Neuron (in vitro differentiated cells): ENCODE data around the gene BAAT.
"Not testable (repeated sequence)": the region's sequence is repeated elsewhere in the genome, so short reads cannot be mapped to it uniquely, and the experiment has no call there.

Source experiments
- H2AFZ ChIP-seq: one replicate; pipeline ENCODE4 v1.6.1; 2013; ENCODE audit warnings: low read depth, mild to moderate bottlenecking, inconsistent platforms, low read length, moderate library complexity
- H3K27me3 ChIP-seq: one replicate; pipeline ENCODE4 v1.6.1; 2013; ENCODE audit warnings: low read length; ENCODE audit not compliant: insufficient read depth
- H3K36me3 ChIP-seq: one replicate; pipeline ENCODE4 v1.6.1; 2013; ENCODE audit warnings: low read length; ENCODE audit not compliant: insufficient read depth
- H3K4me1 ChIP-seq: one replicate; pipeline ENCODE4 v1.6.1; 2013; ENCODE audit warnings: low read length; ENCODE audit not compliant: insufficient read depth
- H3K4me3 ChIP-seq: 2 replicates; pipeline ENCODE4 v1.5.1; 2013; ENCODE audit warnings: mild to moderate bottlenecking, low read length, moderate library complexity
- H3K9me3 ChIP-seq: one replicate; pipeline ENCODE4 v1.6.1; 2013; ENCODE audit warnings: low read length

Gene BAAT

DNA sequence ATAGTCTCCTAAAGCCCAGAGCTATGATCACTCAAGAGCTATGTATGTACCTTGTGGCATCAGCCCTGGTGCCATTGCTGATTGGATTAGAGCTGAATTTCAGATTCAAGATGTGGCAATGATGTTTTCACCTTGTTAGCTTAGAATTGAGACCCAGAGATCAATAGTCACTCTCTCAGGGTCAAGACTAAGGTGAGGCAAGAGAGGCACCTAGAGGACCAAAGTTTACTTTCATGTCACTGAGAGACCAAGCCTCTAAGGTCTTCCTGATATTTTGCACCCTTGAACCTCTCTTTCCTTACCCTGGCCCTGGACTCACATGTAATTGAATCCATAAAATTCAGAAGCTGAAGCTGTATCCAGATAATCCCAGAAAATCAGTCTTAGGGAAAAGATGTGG lies 42.8 kb downstream of the BAAT start:
- Histone ChIP-seq H3K4me3 (no peak overlapping the region), H3K9me3 (no peaks in the 10 kb centered on the region), H3K36me3 (no peaks in the 10 kb centered on the region), H2AFZ (no peak overlapping the region), H3K4me1 (no peaks in the 10 kb centered on the region), H3K27me3 (no peaks in the 10 kb centered on the region)

DNA sequence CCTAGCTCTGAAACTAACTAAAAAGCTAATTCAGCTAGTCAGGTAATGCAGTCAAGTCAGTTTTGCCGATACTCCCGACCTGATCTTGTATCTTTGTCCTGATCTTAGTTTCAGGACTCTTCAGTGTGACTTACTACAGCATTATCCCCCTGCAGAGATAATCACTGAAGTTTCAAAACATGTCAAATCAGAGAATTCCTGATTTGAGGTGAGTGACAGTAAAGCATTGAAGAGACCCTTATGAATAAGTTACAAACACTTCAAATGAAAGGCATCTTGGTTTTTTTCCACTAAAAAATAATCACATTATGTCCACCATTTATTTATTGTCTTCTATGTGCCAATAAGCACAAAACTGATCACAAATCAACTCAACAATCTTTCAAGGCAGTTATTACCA lies 47.6 kb downstream of the BAAT start:
- Histone ChIP-seq H3K9me3 (no peaks in the 10 kb centered on the region), H3K4me1 (no peaks in the 10 kb centered on the region), H3K36me3 (no peaks in the 10 kb centered on the region), H3K27me3 (no peaks in the 10 kb centered on the region), H3K4me3 (no peak overlapping the region), H2AFZ (no peak overlapping the region)

GRCh38 chr9:101336091-101336490 lies 48.7 kb downstream of the BAAT start:
- Histone ChIP-seq H3K4me1 (no peaks in the 10 kb centered on the region), H2AFZ (no peak overlapping the region), H3K9me3 (no peaks in the 10 kb centered on the region), H3K4me3 (no peak overlapping the region), H3K36me3 (no peaks in the 10 kb centered on the region), H3K27me3 (no peaks in the 10 kb centered on the region)

DNA sequence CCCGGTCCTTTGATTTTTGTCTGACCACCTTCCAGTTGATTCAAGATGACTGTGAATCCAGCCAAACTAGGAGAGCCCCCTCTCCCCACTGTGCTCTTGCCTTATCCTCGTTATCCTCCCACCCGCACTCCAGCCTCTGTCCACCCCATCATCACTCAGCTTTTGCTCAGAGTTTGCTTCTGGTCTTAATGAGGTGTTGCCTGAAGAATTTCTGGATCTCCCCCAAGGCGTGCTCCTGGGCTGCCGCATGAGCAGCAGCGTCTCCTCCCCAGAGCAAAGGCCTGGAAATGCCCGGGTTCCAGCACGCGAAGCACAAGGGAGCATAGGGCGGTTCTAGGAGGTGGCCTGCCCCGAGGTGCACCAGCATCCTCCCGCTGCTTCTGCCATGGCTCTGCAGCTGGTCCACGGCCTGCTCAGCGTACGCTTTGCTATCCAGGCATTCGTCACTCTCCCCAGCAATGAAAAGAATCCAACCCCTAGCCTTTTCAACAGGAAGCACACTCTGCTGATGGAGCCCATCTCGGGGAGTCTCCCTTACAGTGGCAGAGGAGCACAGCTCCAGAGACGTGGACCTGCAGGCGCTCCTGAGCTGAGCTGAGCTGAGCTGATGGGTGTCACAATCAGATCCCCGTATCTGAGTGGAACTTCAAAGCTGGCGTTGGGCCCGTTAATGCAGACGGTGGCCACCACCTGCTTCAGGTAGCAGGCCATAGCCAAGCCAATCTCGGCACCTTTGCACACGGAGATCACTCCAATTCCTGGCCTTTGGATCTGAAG lies 50.7 kb downstream of the BAAT start:
- H3K4me1 ChIP-seq, result no peaks in the 10 kb centered on the region
- no peaks in the 10 kb centered on the region for H3K9me3 ChIP-seq
- peaks cover 5% of the 10 kb centered on the region for H3K27me3 ChIP-seq
- no peaks in the 10 kb centered on the region for H3K36me3 ChIP-seq
- H3K4me3 ChIP-seq, result no peak overlapping the region
- no peak overlapping the region for H2AFZ ChIP-seq

DNA sequence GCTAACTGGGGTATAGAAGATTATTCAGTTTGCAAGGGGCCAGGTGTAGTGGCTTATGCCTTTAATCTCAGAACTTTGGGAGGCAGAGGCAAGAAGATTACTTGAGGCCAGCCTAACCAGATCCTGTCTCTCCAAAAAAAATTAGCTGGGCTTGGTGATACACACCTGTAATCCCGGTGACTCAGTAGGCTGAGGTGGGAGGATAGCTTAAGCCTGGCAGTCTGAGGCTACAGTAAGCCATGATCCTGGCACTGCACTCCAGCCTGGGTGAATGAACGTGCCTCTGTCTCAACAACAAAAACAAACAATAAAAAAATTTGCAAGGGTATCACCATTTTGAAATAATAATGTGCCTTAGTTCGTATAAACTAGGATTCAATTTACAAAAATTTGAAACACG lies 51.3 kb downstream of the BAAT start:
- H3K4me3 ChIP-seq, result no peak overlapping the region
- H3K36me3 ChIP-seq, result no peaks in the 10 kb centered on the region
- no peaks in the 10 kb centered on the region for H3K9me3 ChIP-seq
- H3K27me3 ChIP-seq, result peaks cover 5% of the 10 kb centered on the region
- no peak overlapping the region for H2AFZ ChIP-seq
- no peaks in the 10 kb centered on the region for H3K4me1 ChIP-seq

DNA sequence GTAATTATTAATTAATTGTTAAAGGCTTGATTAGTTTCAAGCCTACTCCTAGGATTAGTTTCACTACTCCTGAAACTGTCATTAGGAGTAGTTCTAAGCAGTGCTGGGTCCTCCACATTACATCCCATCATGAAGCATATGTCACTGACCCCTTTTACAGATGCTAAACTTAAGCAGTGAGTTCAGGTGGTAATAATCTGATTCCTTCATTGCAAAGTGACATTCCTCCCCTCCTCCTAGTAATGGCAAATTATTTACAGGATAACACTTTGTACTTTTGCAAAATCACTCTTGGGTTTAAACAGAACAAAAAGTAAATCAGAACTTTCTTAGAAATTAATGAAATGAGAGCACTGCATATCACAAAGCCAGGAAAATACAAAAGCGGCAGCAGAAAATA lies 52.4 kb downstream of the BAAT start:
- peaks cover 5% of the 10 kb centered on the region for H3K27me3 ChIP-seq
- H3K4me1 ChIP-seq, result no peaks in the 10 kb centered on the region
- no peak overlapping the region for H3K4me3 ChIP-seq
- H3K9me3 ChIP-seq, result no peaks in the 10 kb centered on the region
- H3K36me3 ChIP-seq, result no peaks in the 10 kb centered on the region
- H2AFZ ChIP-seq, result no peak overlapping the region

GRCh38 chr9:101327422-101327909 lies 57.3 kb downstream of the BAAT start:
- not testable (repeated sequence) for H3K9me3 ChIP-seq, H3K27me3 ChIP-seq, H3K36me3 ChIP-seq, H2AFZ ChIP-seq, H3K4me1 ChIP-seq, H3K4me3 ChIP-seq

DNA sequence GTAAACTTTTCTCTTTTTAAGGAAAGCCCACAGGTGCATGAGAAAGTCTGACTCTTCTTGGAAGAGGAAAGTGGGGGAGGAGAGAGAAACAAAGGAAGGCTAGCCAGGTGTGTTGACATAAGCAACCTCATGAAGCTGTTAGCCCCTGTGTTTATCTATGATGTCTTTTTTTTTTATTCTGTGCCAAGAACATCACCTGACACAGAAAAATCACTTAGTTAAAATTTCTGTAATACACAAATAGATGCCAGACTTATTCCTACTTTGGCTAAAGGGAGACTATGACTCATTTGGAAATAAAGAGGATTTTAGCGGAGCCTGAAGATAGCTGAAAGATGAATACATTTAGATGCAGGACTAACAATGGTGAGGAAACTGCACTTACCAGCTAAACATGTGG lies 58.3 kb downstream of the BAAT start:
- H3K9me3 ChIP-seq, result no peaks in the 10 kb centered on the region
- H3K4me3 ChIP-seq, result no peak overlapping the region
- H3K36me3 ChIP-seq, result no peaks in the 10 kb centered on the region
- H3K27me3 ChIP-seq, result peaks cover 5% of the 10 kb centered on the region
- no peak overlapping the region for H2AFZ ChIP-seq
- H3K4me1 ChIP-seq, result no peaks in the 10 kb centered on the region

- H2AFZ ChIP-seq, result no peak overlapping the region
- no peaks in the 10 kb centered on the region for H3K9me3 ChIP-seq
- peaks cover 5% of the 10 kb centered on the region for H3K27me3 ChIP-seq
- no peaks in the 10 kb centered on the region for H3K4me1 ChIP-seq
- H3K36me3 ChIP-seq, result no peaks in the 10 kb centered on the region
- H3K4me3 ChIP-seq, result no peak overlapping the region
Measured at GRCh38 chr9:101326035-101326434, 58.8 kb downstream of the BAAT start.

- H3K36me3 ChIP-seq, result no peaks in the 10 kb centered on the region
Measured at GRCh38 chr9:101325053-101325452, 59.8 kb downstream of the BAAT start.

DNA sequence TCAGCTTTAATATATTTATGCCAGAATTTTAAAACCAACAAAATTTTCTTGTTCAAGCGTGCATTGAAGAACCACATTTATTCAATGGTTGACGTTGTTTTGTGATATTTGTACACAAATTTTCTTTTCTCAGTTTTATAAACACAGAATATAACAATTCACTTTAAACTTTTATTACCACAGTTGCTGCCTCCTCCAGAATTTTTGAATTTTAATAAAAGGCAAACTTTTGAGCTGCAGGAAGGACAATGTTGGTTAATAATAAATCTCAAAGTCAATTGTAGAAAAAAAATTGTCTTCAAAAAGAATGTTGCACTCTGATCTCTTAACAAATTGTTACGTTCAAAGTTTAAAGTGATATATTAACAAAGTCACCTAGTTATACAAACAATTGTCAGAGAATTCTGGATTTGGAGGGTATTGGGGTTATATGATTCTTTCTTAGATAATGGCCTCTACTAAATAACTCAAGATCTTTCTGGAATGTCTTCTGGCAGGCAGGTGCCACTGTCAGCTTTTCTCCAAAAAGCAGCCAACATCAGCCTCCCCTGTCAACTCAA lies 60.5 kb downstream of the BAAT start:
- Histone ChIP-seq H3K9me3 (no peaks in the 10 kb centered on the region), H3K36me3 (no peaks in the 10 kb centered on the region), H3K4me3 (no peak overlapping the region), H2AFZ (no peak overlapping the region), H3K27me3 (no peaks in the 10 kb centered on the region), H3K4me1 (no peaks in the 10 kb centered on the region)

More at GRCh38 chr9:101325053-101325452, 59.8 kb downstream of the BAAT start:
- H3K9me3 ChIP-seq, result no peaks in the 10 kb centered on the region
- no peak overlapping the region for H2AFZ ChIP-seq
- no peaks in the 10 kb centered on the region for H3K27me3 ChIP-seq
- no peak overlapping the region for H3K4me3 ChIP-seq
- H3K4me1 ChIP-seq, result no peaks in the 10 kb centered on the region

- H3K36me3 ChIP-seq, result no peaks in the 10 kb centered on the region
Measured at GRCh38 chr9:101323129-101323528, 61.7 kb downstream of the BAAT start.

DNA sequence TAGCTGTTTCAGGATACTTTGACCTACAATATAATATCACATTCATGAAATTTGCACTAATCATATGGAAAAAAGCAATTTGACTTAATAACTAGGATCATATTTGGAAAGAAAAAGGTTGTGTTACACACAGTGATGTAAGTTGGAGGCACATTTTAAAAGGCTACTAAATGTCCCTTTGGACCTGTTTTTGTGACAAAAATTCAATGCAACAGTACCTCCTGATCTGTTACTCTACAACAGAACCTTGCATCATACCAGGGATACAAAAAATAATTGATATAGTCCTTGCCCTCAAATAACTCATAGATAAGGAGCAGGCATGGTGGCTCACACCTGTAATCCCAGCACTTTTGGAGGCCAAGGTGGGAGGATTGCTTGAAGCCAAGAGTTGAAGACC lies 67.1 kb downstream of the BAAT start:
- Histone ChIP-seq H2AFZ (no peak overlapping the region), H3K9me3 (no peaks in the 10 kb centered on the region), H3K27me3 (no peaks in the 10 kb centered on the region), H3K4me1 (no peaks in the 10 kb centered on the region), H3K4me3 (no peak overlapping the region), H3K36me3 (no peaks in the 10 kb centered on the region)

More at GRCh38 chr9:101323129-101323528, 61.7 kb downstream of the BAAT start:
- no peak overlapping the region for H2AFZ ChIP-seq
- no peaks in the 10 kb centered on the region for H3K4me1 ChIP-seq
- no peaks in the 10 kb centered on the region for H3K9me3 ChIP-seq
- H3K4me3 ChIP-seq, result no peak overlapping the region
- H3K27me3 ChIP-seq, result no peaks in the 10 kb centered on the region

DNA sequence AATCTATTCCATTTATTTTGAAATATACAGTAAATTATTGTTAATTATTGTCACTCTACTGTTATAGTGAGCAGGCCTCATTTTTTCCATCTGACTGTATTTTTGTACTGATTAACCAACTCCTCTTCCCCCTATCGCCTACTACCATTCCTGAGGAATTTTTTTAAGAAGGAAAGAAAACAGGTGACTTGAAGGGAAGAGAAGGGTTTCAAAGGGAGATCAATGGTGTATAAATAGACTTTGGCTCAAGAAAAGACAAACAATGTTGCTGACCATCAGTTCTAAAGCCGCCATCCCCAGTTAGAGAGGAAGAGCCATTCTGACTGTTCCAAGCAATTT lies 69.7 kb downstream of the BAAT start:
- H3K4me3 ChIP-seq, result no peak overlapping the region
- H3K36me3 ChIP-seq, result no peaks in the 10 kb centered on the region
- no peaks in the 10 kb centered on the region for H3K9me3 ChIP-seq
- H3K4me1 ChIP-seq, result no peaks in the 10 kb centered on the region
- no peaks in the 10 kb centered on the region for H3K27me3 ChIP-seq
- no peak overlapping the region for H2AFZ ChIP-seq
